Measurements from ENCODE around the gene OPRL1.
A peak's percentile ranks its signal among the peaks of the same experiment; 100 is the strongest.
"Not testable (repeated sequence)": the region's sequence is repeated elsewhere in the genome, so short reads cannot be mapped to it uniquely, and the experiment has no call there.

Gene OPRL1

GRCh38 chr20:64117432-64117777 lies 37.5 kb downstream of the OPRL1 start:
- DNase-seq (ENCODE audit: low spot score) = not testable (repeated sequence)

- peak; percentile 27 for DNase-seq (ENCODE audit: low spot score)
Observed at GRCh38 chr20:64119301-64119680, 39.4 kb downstream of the OPRL1 start.

GRCh38 chr20:64119681-64120341 lies 39.9 kb downstream of the OPRL1 start:
- DNase-seq (ENCODE audit: low spot score) = no peak

- no peak for DNase-seq (ENCODE audit: low spot score)
Observed at GRCh38 chr20:64121586-64121985, 41.7 kb downstream of the OPRL1 start.

- DNase-seq (ENCODE audit: low spot score) = not testable (repeated sequence)
Observed at GRCh38 chr20:64122927-64123326, 43.0 kb downstream of the OPRL1 start.

- not testable (repeated sequence) for DNase-seq (ENCODE audit: low spot score)
Observed at GRCh38 chr20:64123517-64123916, 43.6 kb downstream of the OPRL1 start.

GRCh38 chr20:64129146-64129782 lies 49.4 kb downstream of the OPRL1 start:
- DNase-seq (ENCODE audit: low spot score) = no peak

GRCh38 chr20:64130271-64130670 lies 50.4 kb downstream of the OPRL1 start:
- DNase-seq (ENCODE audit: low spot score) = no peak

GRCh38 chr20:64130876-64131275 lies 51.0 kb downstream of the OPRL1 start:
- no peak for DNase-seq (ENCODE audit: low spot score)

- DNase-seq (ENCODE audit: low spot score) = peak; percentile 54
Observed at GRCh38 chr20:64131406-64131805, 51.5 kb downstream of the OPRL1 start.

- no peak for DNase-seq (ENCODE audit: low spot score)
Observed at GRCh38 chr20:64133951-64134407, 54.1 kb downstream of the OPRL1 start.

- not testable (repeated sequence) for DNase-seq (ENCODE audit: low spot score)
Observed at GRCh38 chr20:64134744-64135143, 54.9 kb downstream of the OPRL1 start.

- no peak for DNase-seq (ENCODE audit: low spot score)
Observed at GRCh38 chr20:64136004-64136710, 56.3 kb downstream of the OPRL1 start.

- no peak for DNase-seq (ENCODE audit: low spot score)
Observed at GRCh38 chr20:64137598-64138031, 57.7 kb downstream of the OPRL1 start.

GRCh38 chr20:64138276-64138815 lies 58.5 kb downstream of the OPRL1 start:
- DNase-seq (ENCODE audit: low spot score) = no peak

GRCh38 chr20:64139199-64140060 lies 59.5 kb downstream of the OPRL1 start:
- no peak for DNase-seq (ENCODE audit: low spot score)

- DNase-seq (ENCODE audit: low spot score) = no peak
Observed at GRCh38 chr20:64140061-64140931, 60.4 kb downstream of the OPRL1 start.

- DNase-seq (ENCODE audit: low spot score) = no peak
Observed at GRCh38 chr20:64140956-64141355, 61.1 kb downstream of the OPRL1 start.

GRCh38 chr20:64142590-64142989 lies 62.7 kb downstream of the OPRL1 start:
- DNase-seq (ENCODE audit: low spot score) = no peak

GRCh38 chr20:64143018-64143801 lies 63.3 kb downstream of the OPRL1 start:
- no peak for DNase-seq (ENCODE audit: low spot score)
